GM19023 (cell line): ENCODE data around the gene TXNDC11.

Source experiments
- ATAC-seq: cut with Tn5 transposase; IDR thresholded peaks from one replicate; pipeline ENCODE4 v1.9.1; 2021; ENCODE audit warnings: mild to moderate bottlenecking, moderate library complexity; ENCODE audit not compliant: unreplicated experiment

TXNDC11 gene

GRCh38 chr16:11752856-11753255, 10.2 kb upstream of the TXNDC11 start:
- ATAC-seq = no peak

- no peak for ATAC-seq
Measured at GRCh38 chr16:11750056-11750455, 7.4 kb upstream of the TXNDC11 start.

GRCh38 chr16:11748404-11749254, 6.0 kb upstream of the TXNDC11 start:
- no peak for ATAC-seq

GRCh38 chr16:11747949-11748403, 5.3 kb upstream of the TXNDC11 start:
- no peak for ATAC-seq

GRCh38 chr16:11744075-11744470, 1.4 kb upstream of the TXNDC11 start:
- no peak for ATAC-seq

- ATAC-seq = no peak
Measured at GRCh38 chr16:11743308-11744074, 834 bp upstream of the TXNDC11 start.

- ATAC-seq = peak; percentile 21
Measured at GRCh38 chr16:11742093-11742535, 543 bp downstream of the TXNDC11 start.

- no peak for ATAC-seq
Measured at GRCh38 chr16:11740567-11740966, 2.1 kb downstream of the TXNDC11 start.

- no peak for ATAC-seq
Measured at GRCh38 chr16:11738742-11739544, 3.7 kb downstream of the TXNDC11 start.

- ATAC-seq = no peak
Measured at GRCh38 chr16:11737713-11738112, 4.9 kb downstream of the TXNDC11 start.

GRCh38 chr16:11736903-11737302, 5.8 kb downstream of the TXNDC11 start:
- no peak for ATAC-seq

- ATAC-seq = no peak
Measured at GRCh38 chr16:11735787-11736186, 6.9 kb downstream of the TXNDC11 start.

- no peak for ATAC-seq
Measured at GRCh38 chr16:11734653-11735043, 8.0 kb downstream of the TXNDC11 start.

- no peak for ATAC-seq
Measured at GRCh38 chr16:11734025-11734652, 8.5 kb downstream of the TXNDC11 start.

- ATAC-seq = no peak
Measured at GRCh38 chr16:11731222-11731621, 11.4 kb downstream of the TXNDC11 start.

- no peak for ATAC-seq
Measured at GRCh38 chr16:11729787-11730186, 12.9 kb downstream of the TXNDC11 start.

- ATAC-seq = no peak
Measured at GRCh38 chr16:11727796-11728543, 14.7 kb downstream of the TXNDC11 start.

GRCh38 chr16:11726008-11726407, 16.6 kb downstream of the TXNDC11 start:
- ATAC-seq = no peak

- ATAC-seq = no peak
Measured at GRCh38 chr16:11725457-11725856, 17.2 kb downstream of the TXNDC11 start.

GRCh38 chr16:11722468-11722808, 20.2 kb downstream of the TXNDC11 start:
- ATAC-seq = no peak
